OCI-LY7 (cell line): ENCODE measurements around the gene EMC6. TPM values are rescaled to one million over a fixed set of nuclear protein-coding genes. Genes with fewer than 3 reads are reported as not detected.

Experiments
- BruUV-seq: library from RNA; stranded (reverse); fragments of 400-500 nt; replicated peaks from 2 replicates; lab custom pipeline; 2021; lab: Mats Ljungman, UMichigan
- CTCF ChIA-PET: fragments of 300-600 bp; sonication (Branson Sonifier 250); formaldehyde crosslinking; loops from one replicate; lab custom pipeline; 2022; ENCODE audit warnings: antibody characterized with exemption; ENCODE audit not compliant: unreplicated experiment; lab: Charles Lee
- POLR2A ChIA-PET: fragments of 300-600 bp; sonication (Branson Sonifier 250); formaldehyde crosslinking; loops from one replicate; lab custom pipeline; 2022; ENCODE audit warnings: antibody characterized with exemption; lab: Charles Lee
- DNase-seq: peaks from one replicate; pipeline ENCODE4 v3.0.0-alpha.2; 2015; ENCODE audit warnings: low spot score
- H2AFZ ChIP-seq: fragments of 200-600 bp; sonication (generic), shearing (Covaris generic); 2 replicates; pipeline ENCODE4 v1.6.1; 2014; ENCODE audit warnings: mild to moderate bottlenecking, antibody characterized with exemption, low read length, moderate library complexity
- H3K27ac ChIP-seq: fragments of 200-600 bp; sonication (generic); 2 replicates; pipeline ENCODE4 v1.5.1; 2014; ENCODE audit warnings: mixed run types, low read depth, mild to moderate bottlenecking, moderate library complexity, low read length, inconsistent platforms; ENCODE audit not compliant: poor library complexity, severe bottlenecking
- H3K36me3 ChIP-seq: fragments of 200-600 bp; sonication (generic); 2 replicates; pipeline ENCODE4 v1.6.1; 2014; ENCODE audit warnings: mild to moderate bottlenecking, antibody characterized with exemption, low read length, moderate library complexity, mixed read lengths; ENCODE audit not compliant: insufficient read depth
- H3K4me1 ChIP-seq: fragments of 200-600 bp; sonication (generic); 2 replicates; pipeline ENCODE4 v1.5.1; 2014; ENCODE audit warnings: mild to moderate bottlenecking, low read length; ENCODE audit not compliant: insufficient read depth, poor library complexity, severe bottlenecking
- H3K4me2 ChIP-seq: fragments of 200-600 bp; sonication (generic); 2 replicates; pipeline ENCODE4 v1.6.1; 2014; ENCODE audit warnings: mild to moderate bottlenecking, low read length
- H3K4me3 ChIP-seq: fragments of 200-600 bp; sonication (generic); 2 replicates; pipeline ENCODE4 v1.5.1; 2014; ENCODE audit warnings: mild to moderate bottlenecking, low read depth, low read length; ENCODE audit not compliant: poor library complexity, severe bottlenecking
- H3K79me2 ChIP-seq: fragments of 200-600 bp; sonication (generic); 2 replicates; pipeline ENCODE4 v1.6.1; 2016; ENCODE audit warnings: low read depth, mild to moderate bottlenecking, low read length, moderate library complexity, mixed read lengths; ENCODE audit not compliant: insufficient read depth
- H3K9me2 ChIP-seq: fragments of 200-600 bp; sonication (generic); 2 replicates; pipeline ENCODE4 v1.6.1; 2016; ENCODE audit warnings: mild to moderate bottlenecking, low read length, mixed read lengths; ENCODE audit not compliant: insufficient read depth
- H3K9me3 ChIP-seq: fragments of 200-600 bp; sonication (generic); 2 replicates; pipeline ENCODE4 v1.6.1; 2014; ENCODE audit warnings: mild to moderate bottlenecking, mixed run types, low read length, mixed read lengths
- H4K20me1 ChIP-seq: fragments of 200-600 bp; sonication (generic); 2 replicates; pipeline ENCODE4 v1.6.1; 2014; ENCODE audit warnings: mild to moderate bottlenecking, antibody characterized with exemption, low read length, moderate library complexity, mixed read lengths; ENCODE audit not compliant: insufficient read depth
- CTCF ChIP-seq: fragments of 200-600 bp; sonication (generic); conservative IDR thresholded peaks from 2 replicates; pipeline ENCODE4 v1.5.1; 2014; ENCODE audit warnings: mild to moderate bottlenecking, antibody characterized with exemption, low read length, moderate library complexity, mixed read lengths
- EZH2phosphoT487 ChIP-seq: fragments of 200-600 bp; sonication (generic); IDR thresholded peaks from 2 replicates; pipeline ENCODE4 v1.6.1; 2018; ENCODE audit warnings: low read depth, borderline replicate concordance, mild to moderate bottlenecking, mixed run types, antibody characterized with exemption, low read length, moderate library complexity, mixed read lengths
- intact Hi-C: fragments of 100-400 bp; cut with micrococcal nuclease; formaldehyde crosslinking; loops from one replicate; pipeline ENCODE4 v1.10.0; 2022; ENCODE audit not compliant: unreplicated experiment
- total RNA-seq, 2 experiments: library from RNA; depleted of rRNA in 1 of 2; stranded (reverse); fragments of >200 nt in 1 of 2; shearing (Covaris generic) in 1 of 2; gene quantifications; 2 replicates each; pipeline ENCODE4 v1.2.3, GENCODE V29; 2014 to 2022

EMC6 gene
- total RNA-seq, 2 experiments from 2014 or later, result 36.0 to 54.6 TPM

DNA sequence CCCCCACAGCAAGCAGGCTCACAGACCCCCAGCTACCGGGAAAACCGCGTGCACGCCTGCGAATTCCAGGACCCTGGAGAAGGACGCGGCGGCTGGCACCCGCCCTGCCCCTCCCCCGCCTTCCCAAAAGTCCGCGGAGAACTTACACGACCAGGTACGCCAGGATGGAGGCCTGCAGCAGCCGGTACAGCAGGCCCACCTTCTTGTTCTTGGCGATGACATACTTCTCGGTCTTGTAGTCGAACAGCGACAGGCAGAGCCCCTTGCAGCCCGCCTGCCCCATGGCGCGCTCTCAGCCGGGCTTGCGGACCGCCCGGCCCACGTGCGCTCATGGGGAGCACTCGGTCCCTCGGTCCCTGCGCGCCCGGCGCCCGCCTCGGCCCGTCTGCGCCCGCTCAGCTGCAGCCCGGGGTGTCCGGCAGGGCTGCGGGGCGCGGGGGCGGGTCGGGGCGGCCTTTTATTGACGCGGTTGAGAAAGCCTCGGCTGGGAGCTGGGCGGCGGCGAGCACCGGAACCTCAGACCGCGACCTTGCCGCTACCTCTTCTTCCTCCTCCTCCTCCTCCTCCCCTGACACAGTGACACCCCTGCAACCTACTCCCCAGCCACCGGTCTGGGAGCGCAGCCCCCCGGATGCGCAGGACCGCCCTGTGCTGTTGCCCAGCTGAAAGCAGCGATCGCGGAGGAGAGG lies 27.3 kb downstream of the EMC6 start, which contains the start of gene P2RX5:
Gene P2RX5 (minus strand): TSS at position 433 of the 689 bp plus-strand sequence. CDS start 150 bp downstream, at position 283.
- Histone ChIP-seq H3K36me3 (peaks cover 31% of the 10 kb centered on the region), H2AFZ (peak within 1 kb of the TSS; percentile 30; the same call in 1 of the 2 replicates), H4K20me1 (0 out of 2 replicates have a peak, but pooled peaks cover 4% of the 10 kb centered on the region), H3K4me2 (peak within 1 kb of the TSS; percentile 75), H3K4me3 (peak within 1 kb of the TSS; percentile 79), H3K79me2 (peaks cover 50% of the 10 kb centered on the region), H3K27ac (peak within 1 kb of the TSS; percentile 87), H3K4me1 (peaks cover 38% of the 10 kb centered on the region), H3K9me3 (peaks cover 13% of the 10 kb centered on the region; the same call in 1 of the 2 replicates), H3K9me2 (no peaks in the 10 kb centered on the region)
- peak; percentile 87 for DNase-seq
- POLR2A ChIA-PET, result interaction anchor here (0.6 to 4.3 kb wide), 9 partner anchors 14 to 254 kb away, joined by 3 to 22 read pairs (median 4); partner anchors contain the start of gene HASPIN
- TF ChIP-seq CTCF (no peak), EZH2phosphoT487 (no peak)
- intact Hi-C loops, result loop anchor here (1.0 kb wide), 1 partner anchor 15 kb away; no protein-coding TSS in a partner anchor
- no TSS peak for BruUV-seq
- CTCF ChIA-PET, result interaction anchor here (0.6 to 1.2 kb wide), 2 partner anchors 15 to 36 kb away, joined by 3 to 4 read pairs; no protein-coding TSS in a partner anchor

DNA sequence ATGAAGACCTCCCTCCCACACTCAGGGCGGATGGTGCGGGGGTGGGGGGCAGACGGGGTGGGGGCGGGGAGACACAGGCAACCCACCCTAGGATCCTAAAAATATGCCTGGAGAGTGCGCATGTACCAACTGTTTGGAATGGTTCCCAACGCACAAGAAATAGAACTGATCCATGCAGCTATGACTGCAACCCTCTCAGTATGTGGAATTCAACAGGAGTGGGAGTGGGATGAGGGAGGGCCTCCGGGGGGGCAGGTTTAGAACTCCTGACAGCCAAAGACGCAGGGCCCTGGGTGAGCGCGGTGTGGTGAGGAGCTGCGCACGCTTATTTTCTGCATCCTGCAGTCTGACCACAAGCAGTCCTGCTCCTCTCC lies 28.5 kb downstream of the EMC6 start:
- peak overlapping the region; percentile 75 for H3K4me2 ChIP-seq
- TF ChIP-seq EZH2phosphoT487 (no peak), CTCF (no peak)
- peaks cover 38% of the 10 kb centered on the region for H3K79me2 ChIP-seq
- H4K20me1 ChIP-seq, result 0 out of 2 replicates have a peak, but pooled peaks cover 4% of the 10 kb centered on the region
- H3K27ac ChIP-seq, result peak overlapping the region; percentile 87
- POLR2A ChIA-PET, result interaction anchor here (1.1 to 4.3 kb wide), 5 partner anchors 13 to 30 kb away, joined by 4 to 22 read pairs (median 4); partner anchors contain the start of gene HASPIN
- no peak overlapping the region for H2AFZ ChIP-seq
- no TSS peak for BruUV-seq
- peak overlapping the region; percentile 79 for H3K4me3 ChIP-seq
- H3K9me3 ChIP-seq, result peaks cover 13% of the 10 kb centered on the region; the same call in 1 of the 2 replicates
- intact Hi-C loops, result no loop called here
- no peak for DNase-seq
- peaks cover 26% of the 10 kb centered on the region for H3K4me1 ChIP-seq
- no peaks in the 10 kb centered on the region for H3K9me2 ChIP-seq
- peaks cover 31% of the 10 kb centered on the region for H3K36me3 ChIP-seq
- CTCF ChIA-PET, result no interaction called here
